Natural killer cell (primary cell): ENCODE measurements around the gene SH2D6. TPM values are rescaled to one million over a fixed set of nuclear protein-coding genes. Genes with fewer than 3 reads are reported as not detected.

ENCODE experiments used
- ATAC-seq, 3 donors: fragments of 150-1000 bp in 2 of 3; fragments of 200-7000 bp in 1 of 3; cut with Tn5 transposase; 1 replicate in 1 of 3; 2 replicates in 2 of 3; pipeline ENCODE4 v1.10.0; 2021; ENCODE audit warnings: mild to moderate bottlenecking in 2 of 3, moderate library complexity in 2 of 3
- DNase-seq, 2 donors: peaks; one replicate each; pipeline versions ENCODE4 v3.0.0 to v3.0.0-alpha.2; 2013 to 2021; ENCODE audit warnings: mixed read lengths in 1 of 2
- H3K27ac ChIP-seq: one replicate; pipeline ENCODE4 v1.5.1; 2013; ENCODE audit warnings: mild to moderate bottlenecking, low read length
- H3K27me3 ChIP-seq: one replicate; pipeline ENCODE4 v1.6.1; 2013; ENCODE audit warnings: low read length; ENCODE audit not compliant: control insufficient read depth, insufficient read depth
- H3K36me3 ChIP-seq: one replicate; pipeline ENCODE4 v1.6.1; 2013; ENCODE audit warnings: low read length; ENCODE audit not compliant: control insufficient read depth, insufficient read depth
- H3K4me1 ChIP-seq: one replicate; pipeline ENCODE4 v1.6.1; 2013; ENCODE audit warnings: low read length; ENCODE audit not compliant: control insufficient read depth, insufficient read depth
- H3K4me3 ChIP-seq: one replicate; pipeline ENCODE4 v1.5.1; 2013; ENCODE audit warnings: low read length
- H3K9me3 ChIP-seq: one replicate; pipeline ENCODE4 v1.6.1; 2013; ENCODE audit warnings: low read length; ENCODE audit not compliant: control insufficient read depth, insufficient read depth
- H3K27ac Mint-ChIP-seq, 2 donors: one replicate each; pipeline ENCODE4 v1.8.0; 2022; ENCODE audit warnings: mild to moderate bottlenecking in 2 of 2, mixed read lengths in 2 of 2, moderate library complexity in 1 of 2
- H3K27me3 Mint-ChIP-seq, 2 donors: one replicate each; pipeline ENCODE4 v1.8.0; 2022; ENCODE audit warnings: low read depth in 2 of 2, mixed read lengths in 2 of 2
- H3K36me3 Mint-ChIP-seq: one replicate; pipeline ENCODE4 v1.8.0; 2022; ENCODE audit warnings: mixed read lengths
- H3K4me1 Mint-ChIP-seq, 2 donors: one replicate each; pipeline ENCODE4 v1.8.0; 2022; ENCODE audit warnings: mixed read lengths in 2 of 2
- H3K4me3 Mint-ChIP-seq: one replicate; pipeline ENCODE4 v1.8.0; 2022; ENCODE audit warnings: mild to moderate bottlenecking, moderate library complexity, mixed read lengths
- H3K9me3 Mint-ChIP-seq, 2 donors: one replicate each; pipeline ENCODE4 v1.8.0; 2022; ENCODE audit warnings: mixed read lengths in 2 of 2
- WGBS: methylation state at CpG from one replicate; pipeline ENCODE4 v1.1.7; 2013; ENCODE audit warnings: missing lambda C conversion rate; ENCODE audit not compliant: insufficient coverage; 5-methylcytosine and 5-hydroxymethylcytosine counted together
- intact Hi-C: fragments of 100-400 bp; cut with micrococcal nuclease; formaldehyde crosslinking; loops from one replicate; pipeline ENCODE4 v1.14.2; 2022
- total RNA-seq, 4 donors: library from RNA; stranded (reverse); fragments of 120-200 nt in 1 of 4; gene quantifications; one replicate each; pipeline versions ENCODE4 v1.2.3 to v1.2.4, GENCODE V29; 2013 to 2022
- TF ChIP-seq, protein P1 (sequence below): fragments of 200-600 bp; IDR thresholded peaks from one replicate; pipeline ENCODE4 v1.8.0; 2022; ENCODE audit warnings: antibody characterized with exemption

SH2D6 gene
- total RNA-seq, 3 donors from 2014 or later (not counting 1 experiment from before 2014, with no cell fraction given): 0.21 to 0.57 TPM; not detected in 1

DNA sequence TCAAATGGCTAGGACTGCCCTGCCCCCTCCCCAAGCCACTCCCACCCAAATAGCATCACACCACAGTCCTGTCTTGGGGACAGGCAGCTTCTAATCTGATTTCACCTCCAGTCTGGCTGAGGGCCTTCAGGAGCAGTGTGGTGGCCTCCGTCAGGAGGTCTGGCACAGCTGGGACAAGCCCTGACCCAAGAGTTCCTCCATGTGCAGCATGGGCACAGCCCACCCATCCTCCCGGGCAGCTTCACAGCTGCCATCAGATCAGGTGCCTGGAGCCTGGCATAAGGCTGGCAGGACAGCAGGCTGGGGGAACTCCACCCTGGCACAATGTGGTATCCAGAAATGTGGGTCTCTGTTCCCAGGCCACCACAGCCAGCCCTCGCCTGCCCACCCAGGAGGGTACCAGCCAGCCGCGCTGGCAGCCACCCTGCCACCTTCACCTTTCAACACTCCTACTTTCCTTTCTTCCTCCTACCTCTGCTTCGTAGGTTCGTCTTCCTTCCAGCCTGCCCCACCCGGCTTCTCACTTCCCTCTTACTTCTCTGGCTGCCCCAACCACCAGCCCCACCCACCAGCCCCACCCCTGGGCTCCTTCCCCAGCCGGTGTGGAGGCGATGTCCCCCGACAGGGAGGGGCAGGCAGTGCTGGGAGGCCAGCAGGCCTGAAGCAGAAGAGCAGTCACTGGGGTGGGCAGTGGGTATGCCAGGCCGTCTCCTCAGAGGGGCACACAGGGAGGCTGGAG, 8.5 kb upstream of the SH2D6 start, which contains the start of gene CAPG:
CAPG (minus strand) TSS at position 522 of the 739 bp plus-strand sequence. CDS start 8,221 bp downstream, outside the sequence.
- H3K9me3 Mint-ChIP-seq: peaks cover 0 to 2% of the 10 kb centered on the region in 2 donors

DNA sequence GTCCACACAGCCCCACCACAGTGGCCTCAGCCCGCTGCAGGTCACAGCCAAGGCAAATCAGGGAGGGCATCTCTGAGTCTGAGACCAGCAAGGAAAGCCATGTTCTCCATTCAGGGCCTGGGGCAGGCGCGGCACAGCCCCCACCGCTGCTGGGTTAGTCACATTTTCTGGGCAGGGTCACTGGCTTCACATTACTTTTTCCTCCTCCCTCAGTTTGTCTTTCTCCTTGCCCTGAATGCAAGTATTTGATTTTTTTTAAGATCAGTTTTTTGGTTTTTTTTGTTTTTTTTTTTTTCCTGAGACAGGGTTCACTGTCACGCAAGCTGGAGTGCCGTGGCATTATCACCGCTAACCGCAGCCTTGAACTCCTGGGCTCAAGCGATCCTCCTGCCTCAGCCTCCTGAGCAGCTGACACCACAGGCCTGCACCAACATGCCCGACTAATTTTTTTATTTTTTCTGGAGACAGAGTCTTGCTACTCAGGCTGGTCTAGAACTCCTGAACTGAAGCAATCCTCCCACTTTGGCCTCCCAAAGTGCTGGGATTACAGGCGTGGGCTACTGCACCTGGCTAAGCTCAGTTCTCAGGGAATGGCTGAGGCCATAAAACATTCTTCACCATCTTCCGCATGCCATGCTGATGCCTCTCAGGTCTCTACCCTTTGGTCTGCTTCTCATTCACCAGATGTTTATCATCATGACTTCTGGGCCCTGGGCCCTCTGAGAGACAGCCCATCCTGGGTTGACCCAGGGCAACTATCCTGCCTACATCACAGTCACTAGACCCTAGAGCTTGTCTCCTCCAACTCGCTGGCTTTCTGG, 7.7 kb upstream of the SH2D6 start:
- H3K27me3 Mint-ChIP-seq: peaks cover 0 to 21% of the 10 kb centered on the region in 2 donors
- peaks cover 58 to 62% of the 10 kb centered on the region in 2 donors for H3K4me1 Mint-ChIP-seq
- H3K4me3 Mint-ChIP-seq: peak overlapping the region; percentile 67
- TF ChIP-seq, protein P1, sequence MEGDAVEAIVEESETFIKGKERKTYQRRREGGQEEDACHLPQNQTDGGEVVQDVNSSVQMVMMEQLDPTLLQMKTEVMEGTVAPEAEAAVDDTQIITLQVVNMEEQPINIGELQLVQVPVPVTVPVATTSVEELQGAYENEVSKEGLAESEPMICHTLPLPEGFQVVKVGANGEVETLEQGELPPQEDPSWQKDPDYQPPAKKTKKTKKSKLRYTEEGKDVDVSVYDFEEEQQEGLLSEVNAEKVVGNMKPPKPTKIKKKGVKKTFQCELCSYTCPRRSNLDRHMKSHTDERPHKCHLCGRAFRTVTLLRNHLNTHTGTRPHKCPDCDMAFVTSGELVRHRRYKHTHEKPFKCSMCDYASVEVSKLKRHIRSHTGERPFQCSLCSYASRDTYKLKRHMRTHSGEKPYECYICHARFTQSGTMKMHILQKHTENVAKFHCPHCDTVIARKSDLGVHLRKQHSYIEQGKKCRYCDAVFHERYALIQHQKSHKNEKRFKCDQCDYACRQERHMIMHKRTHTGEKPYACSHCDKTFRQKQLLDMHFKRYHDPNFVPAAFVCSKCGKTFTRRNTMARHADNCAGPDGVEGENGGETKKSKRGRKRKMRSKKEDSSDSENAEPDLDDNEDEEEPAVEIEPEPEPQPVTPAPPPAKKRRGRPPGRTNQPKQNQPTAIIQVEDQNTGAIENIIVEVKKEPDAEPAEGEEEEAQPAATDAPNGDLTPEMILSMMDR: no peak
- DNase-seq (no peak), ATAC-seq (no peak)
- H3K9me3 Mint-ChIP-seq: no peaks in the 10 kb centered on the region
- H3K36me3 ChIP-seq: no peaks in the 10 kb centered on the region
- peaks cover 84% of the 10 kb centered on the region for H3K4me1 ChIP-seq
- WGBS: 84% methylated on average over 13 of the region's 13 CpGs
- peak overlapping the region; percentile 27 for H3K27ac ChIP-seq
- no peaks in the 10 kb centered on the region for H3K36me3 Mint-ChIP-seq
- no peaks in the 10 kb centered on the region for H3K9me3 ChIP-seq
- intact Hi-C loops: no loop called here
- no peak overlapping the region for H3K4me3 ChIP-seq
- no peaks in the 10 kb centered on the region for H3K27me3 ChIP-seq
- H3K27ac Mint-ChIP-seq: peak overlapping the region in 1 of 2 donors; percentile 70

More for the DNA sequence above, 8.5 kb upstream of the SH2D6 start, which contains the start of gene CAPG:
- 14% methylated on average over 12 of the region's 12 CpGs for WGBS
- Histone ChIP-seq H3K4me3 (peak within 1 kb of the TSS; percentile 50), H3K27me3 (no peaks in the 10 kb centered on the region), H3K36me3 (no peaks in the 10 kb centered on the region), H3K4me1 (peaks cover 84% of the 10 kb centered on the region), H3K27ac (peak within 1 kb of the TSS; percentile 59), H3K9me3 (no peaks in the 10 kb centered on the region)
- DNase-seq: peak in 1 of 2 donors; percentile 42
- TF ChIP-seq, protein P1: no peak
- no peaks in the 10 kb centered on the region for H3K36me3 Mint-ChIP-seq
- peaks cover 0 to 14% of the 10 kb centered on the region in 2 donors for H3K27me3 Mint-ChIP-seq
- intact Hi-C loops: loop anchor here (5.0 kb wide), 2 partner anchors 127 to 292 kb away; partner anchors contain the start of gene MAT2A
- H3K4me3 Mint-ChIP-seq: peak within 1 kb of the TSS; percentile 67
- peak within 1 kb of the TSS in 1 of 2 donors; percentile 70 for H3K27ac Mint-ChIP-seq
- ATAC-seq: peak in 1 of 3 donors; percentile 41
- peaks cover 58 to 62% of the 10 kb centered on the region in 2 donors for H3K4me1 Mint-ChIP-seq

DNA sequence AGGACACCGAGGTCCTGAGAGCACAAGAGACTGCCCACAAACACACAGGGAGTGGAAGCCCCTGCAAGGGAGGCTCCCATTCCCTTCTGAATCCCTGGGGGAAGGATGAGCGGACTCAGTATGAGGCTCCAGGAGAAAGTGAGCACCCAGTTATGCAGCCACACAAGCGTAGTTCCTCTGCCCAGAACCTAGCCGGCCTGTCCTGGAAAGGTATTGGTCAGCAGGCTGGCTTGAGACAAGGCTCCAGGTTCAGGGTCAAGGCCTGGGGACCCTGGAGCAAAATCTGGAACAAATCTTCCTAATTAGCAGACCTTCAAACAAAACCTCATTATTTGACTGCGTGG, 7.1 kb upstream of the SH2D6 start:
- Mint-ChIP-seq H3K4me1 (peaks cover 58 to 61% of the 10 kb centered on the region in 2 donors), H3K27ac (no peak overlapping the region), H3K9me3 (no peaks in the 10 kb centered on the region), H3K4me3 (peak overlapping the region; percentile 31), H3K27me3 (peaks cover 0 to 21% of the 10 kb centered on the region in 2 donors), H3K36me3 (no peaks in the 10 kb centered on the region)
- TF ChIP-seq, protein P1: no peak
- Histone ChIP-seq H3K9me3 (no peaks in the 10 kb centered on the region), H3K36me3 (no peaks in the 10 kb centered on the region), H3K27ac (no peak overlapping the region), H3K4me3 (no peak overlapping the region), H3K27me3 (no peaks in the 10 kb centered on the region), H3K4me1 (peaks cover 84% of the 10 kb centered on the region)
- no peak for DNase-seq
- 97% methylated on average over 5 of the region's 5 CpGs for WGBS
- intact Hi-C loops: no loop called here
- ATAC-seq: no peak
